GM12864 (cell line): ENCODE data around the gene FOXK2.

Source experiments
- DNase-seq: peaks from one replicate; pipeline ENCODE4 v3.0.0-alpha.2; 2011; ENCODE audit warnings: low read depth
- H3K4me3 ChIP-seq: 2 replicates; pipeline ENCODE4 v1.5.1; 2011; ENCODE audit warnings: mild to moderate bottlenecking, low read depth, low read length, control low read depth
- CTCF ChIP-seq: IDR thresholded peaks from 2 replicates; pipeline ENCODE4 v1.5.1; 2011; ENCODE audit warnings: low read depth, mild to moderate bottlenecking, moderate library complexity, low read length, control low read depth, inconsistent platforms; ENCODE audit errors: missing control alignments

FOXK2 gene

GRCh38 chr17:82653651-82654528, 134.4 kb downstream of the FOXK2 start:
- no peak overlapping the region for H3K4me3 ChIP-seq
- TF ChIP-seq CTCF = no peak
- DNase-seq = no peak
